Endothelial cell of umbilical vein (primary cell): ENCODE results near the gene LZIC. TPM values are rescaled to one million over a fixed set of nuclear protein-coding genes. Genes with fewer than 3 reads are reported as not detected.

Experiments used
- BruUV-seq: library from RNA; stranded (reverse); fragments of 400-500 nt; replicated peaks from 2 replicates; lab custom pipeline; 2021; lab: Mats Ljungman, UMichigan
- CTCF ChIA-PET: fragments of 300-600, 350-600 bp; sonication (Branson Sonifier 250); formaldehyde crosslinking; loops from one replicate; lab custom pipeline; 2021; ENCODE audit warnings: antibody characterized with exemption, inconsistent platforms; lab: Charles Lee
- POLR2A ChIA-PET: fragments of 300-600, 350-600 bp; sonication (Branson Sonifier 250); formaldehyde crosslinking; loops from one replicate; lab custom pipeline; 2021; ENCODE audit warnings: antibody characterized with exemption, inconsistent platforms; lab: Charles Lee
- DNase-seq: peaks from one replicate; pipeline ENCODE4 v3.0.0-alpha.2; 2011; ENCODE audit warnings: low read depth, low spot score
- FAIRE-seq: peaks from 2 replicates; lab custom pipeline; 2011; peaks lifted over from hg19 to GRCh38; lab: Jason Lieb, UNC
- H2AFZ ChIP-seq: 2 replicates; pipeline ENCODE4 v1.6.0; 2012; ENCODE audit warnings: low read depth, low read length, control low read depth, inconsistent platforms
- H3K27ac ChIP-seq: 2 replicates; pipeline ENCODE4 v1.5.1; 2011; ENCODE audit warnings: low read depth, mild to moderate bottlenecking, control low read depth, low read length, moderate library complexity; ENCODE audit not compliant: insufficient read depth
- H3K27me3 ChIP-seq, 2 experiments: 2 replicates each; pipeline versions ENCODE4 v1.6.0 to v1.6.1; 2011; ENCODE audit warnings: low read length in 2 of 2, mixed read lengths in 1 of 2; ENCODE audit not compliant: control insufficient read depth in 2 of 2, insufficient read depth in 2 of 2
- H3K36me3 ChIP-seq, 2 experiments: 2 replicates in 1 of 2; 3 replicates in 1 of 2; pipeline ENCODE4 v1.5.1; 2011; ENCODE audit warnings: low read length in 2 of 2, mild to moderate bottlenecking in 1 of 2, moderate library complexity in 1 of 2; ENCODE audit not compliant: control insufficient read depth in 2 of 2, insufficient read depth in 2 of 2; ENCODE audit errors: extremely low read depth in 1 of 2
- H3K4me1 ChIP-seq: 3 replicates; pipeline ENCODE4 v1.5.1; 2011; ENCODE audit warnings: mild to moderate bottlenecking, low read length; ENCODE audit not compliant: control insufficient read depth, insufficient read depth; ENCODE audit errors: extremely low read depth
- H3K4me2 ChIP-seq: 2 replicates; pipeline ENCODE4 v1.6.1; 2011; ENCODE audit warnings: low read length, control low read depth, mixed read lengths; ENCODE audit not compliant: insufficient read depth
- H3K4me3 ChIP-seq, 3 experiments: fragments of 200-600 bp in 1 of 3; sonication (generic), shearing (Covaris generic) in 1 of 3; replicated peaks in 1 of 3; 2 replicates each; pipeline ENCODE4 v1.5.1; 2011 to 2016; ENCODE audit warnings: control low read depth in 3 of 3, low read length in 3 of 3, mild to moderate bottlenecking in 2 of 3, inconsistent platforms in 1 of 3, low read depth in 1 of 3, moderate library complexity in 1 of 3; ENCODE audit not compliant: insufficient read depth in 1 of 3
- H3K79me2 ChIP-seq: 2 replicates; pipeline ENCODE4 v1.6.0; 2012; ENCODE audit warnings: low read length, inconsistent platforms; ENCODE audit not compliant: control insufficient read depth, insufficient read depth
- H3K9ac ChIP-seq: replicated peaks from 2 replicates; pipeline ENCODE3; 2011; ENCODE audit warnings: low read length, control low read depth; ENCODE audit not compliant: insufficient read depth; ENCODE audit errors: extremely low read depth
- H3K9me1 ChIP-seq: replicated peaks from 3 replicates; pipeline ENCODE4 v1.6.0; 2011; ENCODE audit warnings: mild to moderate bottlenecking, low read length; ENCODE audit not compliant: control insufficient read depth, insufficient read depth; ENCODE audit errors: extremely low read depth
- H3K9me3 ChIP-seq: replicated peaks from 2 replicates; pipeline ENCODE4 v1.5.1; 2012; ENCODE audit warnings: low read length, inconsistent platforms; ENCODE audit not compliant: control insufficient read depth, insufficient read depth
- H4K20me1 ChIP-seq: replicated peaks from 2 replicates; pipeline ENCODE3; 2011; ENCODE audit warnings: mild to moderate bottlenecking, low read length; ENCODE audit not compliant: control insufficient read depth, insufficient read depth; ENCODE audit errors: extremely low read depth
- FOS ChIP-seq: IDR thresholded peaks from 2 replicates; pipeline ENCODE4 v1.6.1; 2011; ENCODE audit warnings: mild to moderate bottlenecking, low read length, moderate library complexity, borderline replicate concordance; ENCODE audit not compliant: insufficient read depth
- MAX ChIP-seq: IDR thresholded peaks from 2 replicates; pipeline ENCODE4 v1.6.1; 2011; ENCODE audit not compliant: insufficient read depth, insufficient read length
- MYC ChIP-seq: IDR thresholded peaks from one replicate; pipeline ENCODE4 v1.6.1; 2011; ENCODE audit warnings: mild to moderate bottlenecking, low read depth, low read length
- POLR2A ChIP-seq: IDR thresholded peaks from 2 replicates; pipeline ENCODE4 v1.6.1; 2012; ENCODE audit warnings: low read depth, mild to moderate bottlenecking, control low read depth, low read length
- POLR2AphosphoS5 ChIP-seq: IDR thresholded peaks from 2 replicates; pipeline ENCODE4 v1.6.1; 2012; ENCODE audit warnings: low read depth, mild to moderate bottlenecking, control low read depth, low read length, moderate library complexity; ENCODE audit not compliant: insufficient read depth
- dilution Hi-C: fragments of 300-500 bp; cut with MboI; formaldehyde crosslinking; loops from one replicate; pipeline ENCODE4 v1.15.0; 2019; ENCODE audit warnings: low sequenced_read_pairs; ENCODE audit not compliant: extremely low pct_ligation_motif_present
- intact Hi-C: fragments of 100-400 bp; cut with micrococcal nuclease; formaldehyde crosslinking; loops from one replicate; pipeline ENCODE4 v1.10.0; 2022
- polyA plus RNA-seq, 4 experiments: library from polyadenylated mRNA; depleted of rRNA in 3 of 4; stranded (reverse) in 3 of 4; unstranded in 1 of 4; fragments of >200 nt; gene quantifications; 2 replicates each; pipeline versions ENCODE4 v1.2.1 to v1.2.3, GENCODE V29; 2011 to 2012; ENCODE audit warnings: missing spikeins in 1 of 4
- total RNA-seq: library from RNA; stranded (reverse); gene quantifications from 2 replicates; pipeline ENCODE4 v1.2.3, GENCODE V29; 2021

The LZIC gene
- total and polyA plus RNA-seq, 2 donors (not counting 3 experiments of a cell fraction or from before 2014, with no cell fraction given), result 3.7 to 23.4 TPM

- peak overlapping the region; percentile 89 for H2AFZ ChIP-seq
- no peaks in the 10 kb centered on the region for H3K27me3 ChIP-seq
- FAIRE-seq, result peak; percentile 99
- intact Hi-C loops, result loop anchor here (1.0 kb wide), 6 partner anchors 12 to 322 kb away; partner anchors contain the start of genes LZIC, NMNAT1, TMEM201 and UBE4B
- peak overlapping the region; percentile 76 for H3K9ac ChIP-seq
- CTCF ChIA-PET, result interaction anchor here (0.8 to 1.2 kb wide), 9 partner anchors 16 to 299 kb away, joined by 3 to 9 read pairs (median 4); partner anchors contain the start of gene KIF1B
- DNase-seq, result peak; percentile 99
- no peaks in the 10 kb centered on the region for H3K9me3 ChIP-seq
- peak overlapping the region; percentile 61 for H3K27ac ChIP-seq
- peak overlapping the region; percentile 35 to 70 (median 37) for H3K4me3 ChIP-seq
- H3K9me1 ChIP-seq, result no peaks in the 10 kb centered on the region
- peaks cover 11% of the 10 kb centered on the region for H3K4me1 ChIP-seq
- TF ChIP-seq POLR2A (peak; percentile 44), MAX (peak; percentile 36), FOS (no peak), POLR2AphosphoS5 (peak; percentile 54)
- peaks cover 5% of the 10 kb centered on the region for H3K79me2 ChIP-seq
- peak overlapping the region; percentile 93 for H3K4me2 ChIP-seq
- no peaks in the 10 kb centered on the region for H4K20me1 ChIP-seq
- POLR2A ChIA-PET, result interaction anchor here (0.6 to 1.2 kb wide), 3 partner anchors 17 to 46 kb away, joined by 3 to 5 read pairs (median 5); partner anchors contain the start of genes LZIC and NMNAT1
- no peaks in the 10 kb centered on the region for H3K36me3 ChIP-seq
- dilution Hi-C loops, result no loop called here
- TSS peak; percentile 49 for BruUV-seq
Measured at GRCh38 chr1:9910423-9911178, 32.6 kb downstream of the LZIC start.

- Histone ChIP-seq H3K27ac (peak within 1 kb of the TSS; percentile 61), H3K27me3 (no peaks in the 10 kb centered on the region), H3K4me2 (peak within 1 kb of the TSS; percentile 93), H4K20me1 (no peaks in the 10 kb centered on the region), H3K36me3 (no peaks in the 10 kb centered on the region), H3K79me2 (peaks cover 5% of the 10 kb centered on the region), H3K9ac (peak within 1 kb of the TSS; percentile 84), H3K9me3 (no peaks in the 10 kb centered on the region), H3K9me1 (no peaks in the 10 kb centered on the region), H3K4me1 (peaks cover 11% of the 10 kb centered on the region), H2AFZ (peak within 1 kb of the TSS; percentile 92), H3K4me3 (peak within 1 kb of the TSS; percentile 61 to 70 (median 63))
- DNase-seq, result no peak
- dilution Hi-C loops, result no loop called here
- intact Hi-C loops, result loop anchor here (1.0 kb wide), 6 partner anchors 12 to 322 kb away; partner anchors contain the start of genes LZIC, NMNAT1, TMEM201 and UBE4B
- ChIA-PET POLR2A (interaction anchor here (1.2 kb wide), 1 partner anchor 33 kb away, joined by 5 read pairs; the partner anchor contains the start of genes LZIC and NMNAT1), CTCF (interaction anchor here (1.2 kb wide), 4 partner anchors 17 to 300 kb away, joined by 3 to 9 read pairs (median 4); partner anchors contain the start of gene KIF1B)
- TF ChIP-seq MYC (no peak), POLR2AphosphoS5 (peak; percentile 79), POLR2A (peak; percentile 40), MAX (no peak)
- no TSS peak for BruUV-seq
- no peak for FAIRE-seq
Measured at GRCh38 chr1:9910076-9910422, 33.1 kb downstream of the LZIC start, which contains the start of gene CTNNBIP1. CTNNBIP1 (minus strand) TSS chr1:9910269; CDS start chr1:9872064, 38,205 bp downstream.
